Sigmoid colon (tissue), 7 donors: ENCODE results near the gene RPL14. TPM values are rescaled to one million over a fixed set of nuclear protein-coding genes. Genes with fewer than 3 reads are reported as not detected.

ENCODE experiments used
- DNase-seq: peaks from one replicate; pipeline ENCODE4 v3.0.0-alpha.2; 2019
- H3K27ac ChIP-seq, 4 donors: fragments of 200-600 bp; sonication (generic); one replicate each; pipeline ENCODE4 v1.5.1; 2016 to 2019; ENCODE audit warnings: mild to moderate bottlenecking in 1 of 4
- H3K27me3 ChIP-seq, 3 donors: fragments of 200-600 bp; sonication (generic); one replicate each; pipeline ENCODE4 v1.5.1; 2019; ENCODE audit warnings: mild to moderate bottlenecking in 1 of 3
- H3K36me3 ChIP-seq, 4 donors: fragments of 200-600 bp; sonication (generic); one replicate each; pipeline ENCODE4 v1.5.1; 2016 to 2019
- H3K4me1 ChIP-seq, 4 donors: fragments of 200-600 bp; sonication (generic); one replicate each; pipeline ENCODE4 v1.5.1; 2017 to 2019
- H3K4me3 ChIP-seq, 4 donors: fragments of 200-600 bp; sonication (generic); one replicate each; pipeline ENCODE4 v1.5.1; 2017 to 2019; ENCODE audit warnings: mild to moderate bottlenecking in 2 of 4, moderate library complexity in 1 of 4
- H3K9me3 ChIP-seq, 4 donors: fragments of 200-600 bp in 3 of 4; sonication (generic) in 3 of 4; one replicate each; pipeline versions ENCODE4 v1.5.1 to v1.6.1; 2013 to 2019
- CTCF ChIP-seq, 4 experiments: fragments of 450-650 bp in 3 of 4; fragments of 200-600 bp in 1 of 4; IDR thresholded peaks; one replicate each; pipeline ENCODE4 v1.5.1; 2016 to 2019; ENCODE audit warnings: antibody characterized with exemption in 4 of 4, mild to moderate bottlenecking in 3 of 4, moderate library complexity in 2 of 4
- WGBS, 2 donors: extraction: QIAGEN DNeasy Blood & Tissue Kit; methylation state at CpG; one replicate each; pipeline ENCODE4 v1.1.7; 2013; 5-methylcytosine and 5-hydroxymethylcytosine counted together
- intact Hi-C: fragments of 100-400 bp; cut with DNase I; formaldehyde crosslinking; loops from one replicate; pipeline ENCODE4 v1.15.1; 2023
- polyA plus RNA-seq, 3 donors: library from polyadenylated mRNA; stranded (reverse); fragments of 200-250 nt; gene quantifications; one replicate each; pipeline ENCODE4 v1.2.3, GENCODE V29; 2013
- small RNA-seq, 3 donors: library from RNA; depleted of rRNA; stranded (forward); fragments of <200 nt; gene quantifications; one replicate each; pipeline ENCODE3, GENCODE V24; 2016
- total RNA-seq, 4 donors: library from RNA; depleted of rRNA; stranded (reverse); fragments of >200 nt; gene quantifications; one replicate each; pipeline ENCODE4 v1.1.0, GENCODE V29; 2016
- donor health status: healthy with polysubstance abuse.
- donor health status: Bipolar disorder and iron deficiency.
- donor health status: healthy.

The RPL14 gene
- total and polyA plus RNA-seq, 7 donors, result 447 to 1,712 (median 619) TPM

DNA sequence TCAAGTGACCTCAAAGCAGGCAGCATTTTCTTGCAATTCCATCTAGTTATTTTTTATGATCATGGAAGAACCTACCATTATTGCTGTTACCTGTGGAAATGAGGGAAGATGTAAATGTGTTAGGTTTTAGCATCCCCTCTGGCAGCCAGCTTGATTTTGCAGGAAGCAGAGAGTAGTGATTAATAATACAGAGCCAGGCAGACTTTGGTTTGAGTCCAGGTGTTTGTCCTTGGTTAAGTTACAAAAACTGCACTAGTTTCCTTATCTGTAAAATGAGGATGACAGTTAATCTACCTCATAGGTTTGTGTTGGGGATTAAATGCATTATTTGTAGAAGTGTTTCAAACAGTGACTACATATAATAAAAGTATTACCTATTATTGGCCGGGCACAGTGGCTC, 60.9 kb downstream of the RPL14 start:
- peaks cover 0 to 26% (median 5%) of the 10 kb centered on the region in 4 donors for H3K36me3 ChIP-seq
- H3K9me3 ChIP-seq, result no peaks in the 10 kb centered on the region
- no peak overlapping the region for H3K27ac ChIP-seq
- no peak overlapping the region for H3K4me3 ChIP-seq
- DNase-seq, result no peak
- no peak for TF ChIP-seq CTCF (IDR thresholded peaks at IDR 0.05)
- intact Hi-C loops, result no loop called here
- no peaks in the 10 kb centered on the region for H3K27me3 ChIP-seq
- H3K4me1 ChIP-seq, result no peaks in the 10 kb centered on the region
- 73 to 96% methylated on average over 1 of the region's 1 CpG for WGBS, 2 donors

Small RNA genes within 50 kb of the gene (small RNA-seq; reads per million reads assigned to genes)
- 0.06 to 0.22 (median 0.11) reads per million in 3 donors for gene RNU5B-2P

Other genes with a start within 250 kb of the RPL14 start
- gene EIF1B, start 147.6 kb upstream of the RPL14 start, total RNA-seq, result 10 to 100 TPM; 27.1 to 42.8 (median 39.5) TPM
- gene EIF1B, start 147.6 kb upstream of the RPL14 start, polyA plus RNA-seq, result 10 to 100 TPM; 54.8 to 94.1 (median 69.7) TPM
- 10 to 100 TPM in 1 of 4 donors, 1 to 10 TPM in 3; 4.9 to 13.9 (median 5.9) TPM for gene ENTPD3, start 70.2 kb upstream of the RPL14 start, total RNA-seq
- gene ENTPD3, start 70.2 kb upstream of the RPL14 start, polyA plus RNA-seq, result 1 to 10 TPM; 1.2 to 4.6 (median 2.5) TPM
- 1 to 10 TPM; 3.4 to 5.1 (median 4.5) TPM for gene ZNF619, start 19.8 kb downstream of the RPL14 start, total RNA-seq
- 1 to 10 TPM; 1.2 to 2.6 (median 1.6) TPM for gene ZNF619, start 19.8 kb downstream of the RPL14 start, polyA plus RNA-seq
- 1 to 10 TPM; 1.4 to 7.3 (median 4.1) TPM for gene ZNF620, start 48.7 kb downstream of the RPL14 start, total RNA-seq
- gene ZNF620, start 48.7 kb downstream of the RPL14 start, polyA plus RNA-seq, result 1 to 10 TPM; 1.8 to 2.1 (median 2.0) TPM
- 10 to 100 TPM; 13.2 to 19.9 (median 17.2) TPM for gene ZNF621, start 67.6 kb downstream of the RPL14 start, total RNA-seq
- gene ZNF621, start 67.6 kb downstream of the RPL14 start, polyA plus RNA-seq, result 10 to 100 TPM in 1 of 3 donors, 1 to 10 TPM in 2; 4.6 to 10.9 (median 4.8) TPM